GM19455 (cell line): ENCODE data around the gene B3GNT9.
A peak's percentile ranks its signal among the peaks of the same experiment; 100 is the strongest.

Source experiments
- ATAC-seq: cut with Tn5 transposase; IDR thresholded peaks from one replicate; pipeline ENCODE4 v1.9.1; 2021; ENCODE audit not compliant: unreplicated experiment

Gene B3GNT9

DNA sequence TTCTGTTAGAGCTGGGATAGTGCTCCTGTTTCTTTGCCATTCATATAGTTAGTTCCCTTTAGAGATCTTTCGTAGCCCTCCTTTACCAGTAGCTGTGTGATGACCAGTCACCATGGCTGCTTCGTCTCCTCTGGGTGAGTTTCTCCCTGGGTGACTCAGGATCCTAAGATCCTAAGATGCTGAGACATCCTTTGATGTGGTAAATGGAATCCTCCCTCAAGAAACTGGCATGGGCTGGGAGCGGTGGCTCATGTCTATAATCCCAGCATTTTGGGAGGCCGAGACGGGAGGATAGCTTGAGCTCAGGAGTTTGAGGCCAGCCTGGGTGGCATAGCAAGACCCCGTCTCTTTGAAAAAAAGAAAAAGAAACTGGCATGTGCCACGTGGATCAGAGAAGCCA, 35.2 kb downstream of the B3GNT9 start:
- no peak for ATAC-seq

GRCh38 chr16:67114793-67115192, 36.0 kb downstream of the B3GNT9 start:
- no peak for ATAC-seq

DNA sequence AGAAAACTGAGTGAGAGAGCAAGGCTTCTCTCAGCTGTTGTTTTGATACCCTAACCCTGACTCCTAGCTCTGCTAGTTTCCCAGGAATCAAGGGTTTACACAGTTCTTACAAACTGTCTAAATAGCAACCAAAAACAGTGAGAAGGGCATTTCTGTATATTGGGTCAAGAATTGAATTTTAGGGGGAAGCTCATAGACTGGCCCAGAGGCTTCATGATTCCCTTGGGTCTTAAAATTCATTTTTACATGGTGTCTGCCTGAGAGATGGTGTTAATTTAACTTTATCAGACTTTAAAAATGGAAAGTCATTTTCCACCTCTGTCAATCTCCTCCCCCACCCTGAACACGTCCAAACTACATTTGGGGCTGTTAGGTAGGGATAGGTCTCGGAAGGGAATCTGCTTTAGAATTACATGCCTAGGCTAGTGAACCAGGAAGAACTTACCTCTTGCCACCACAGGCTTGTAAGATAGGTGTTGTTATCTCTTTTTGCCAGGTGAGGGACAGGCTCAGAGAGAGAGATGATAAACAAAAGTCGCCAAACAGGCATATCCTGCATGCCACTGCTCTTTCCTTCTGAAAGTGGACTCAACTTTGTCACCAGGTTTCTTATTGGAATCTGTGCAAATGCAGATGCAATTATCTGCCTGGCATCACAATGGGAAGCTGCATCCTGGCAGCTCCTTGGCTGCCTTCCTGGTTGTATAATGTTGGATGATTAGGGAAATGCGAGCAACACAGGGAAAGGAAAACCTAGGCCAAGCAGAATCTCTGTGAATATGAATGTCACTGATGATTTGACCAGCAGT, 38.0 kb downstream of the B3GNT9 start:
- no peak for ATAC-seq

- no peak for ATAC-seq
Observed at GRCh38 chr16:67111951-67112444, 38.8 kb downstream of the B3GNT9 start.

DNA sequence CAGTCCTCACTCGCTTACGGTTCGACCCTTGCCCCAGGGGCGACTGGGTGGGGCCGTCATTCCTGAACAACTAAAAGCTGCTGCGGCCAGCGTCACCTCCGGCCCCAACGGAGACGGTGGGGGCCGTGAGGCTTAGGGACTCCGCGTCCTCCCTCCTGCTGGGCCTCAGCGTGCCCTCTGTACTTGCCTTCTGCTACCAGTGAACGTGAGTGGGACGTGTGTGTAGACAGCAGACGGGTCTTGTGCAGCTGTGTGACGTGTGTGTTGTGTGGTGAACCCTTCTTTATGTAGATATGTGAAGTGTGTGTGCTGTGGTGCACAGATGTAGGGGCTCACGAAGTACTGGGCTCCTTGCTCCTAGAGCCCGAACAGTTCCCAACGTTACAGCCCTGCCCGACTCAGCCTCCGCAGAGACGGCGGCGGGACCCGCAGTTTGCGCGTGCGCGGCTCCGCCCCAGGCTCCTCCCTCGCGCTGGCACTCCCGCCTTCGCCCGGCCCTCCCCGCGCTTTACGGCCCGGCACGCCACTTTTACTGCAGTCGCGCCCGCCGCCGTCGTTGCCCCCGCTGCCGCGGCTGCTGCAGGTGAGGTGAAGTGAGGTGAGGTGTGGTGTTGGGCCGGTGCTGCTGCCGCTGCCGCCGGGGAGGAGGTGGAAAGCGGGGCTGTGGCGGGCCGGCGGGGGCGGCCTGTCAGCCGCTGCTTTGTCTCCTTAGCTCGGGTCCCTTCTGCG, 41.2 kb downstream of the B3GNT9 start, which contains the start of gene PHAF1:
Gene PHAF1 (plus strand): TSS at position 535 of the 729 bp plus-strand sequence. CDS start 235 bp downstream, outside the sequence.
- peak; percentile 77 for ATAC-seq

GRCh38 chr16:67108931-67109406, 41.8 kb downstream of the B3GNT9 start:
- ATAC-seq = no peak

DNA sequence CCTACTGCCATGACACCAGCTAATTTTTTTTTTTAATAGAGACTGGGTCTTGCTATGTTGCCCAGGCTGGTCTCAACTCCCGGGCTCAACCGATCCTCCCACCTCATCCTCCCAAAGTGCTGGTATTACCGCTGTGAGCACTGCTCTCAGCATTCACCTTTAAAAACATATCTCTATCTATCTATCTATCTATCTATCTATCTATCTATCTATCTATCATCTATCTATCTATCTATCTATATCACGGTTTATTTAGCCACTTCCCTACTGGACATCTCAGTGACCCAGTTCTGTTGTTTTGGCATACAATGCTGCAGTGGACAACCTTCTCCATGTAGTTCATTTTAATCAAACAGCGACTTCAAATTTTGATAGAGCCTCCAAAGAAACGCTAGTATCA, 42.3 kb downstream of the B3GNT9 start:
- ATAC-seq = no peak

- no peak for ATAC-seq
Observed at GRCh38 chr16:67105881-67106280, 44.9 kb downstream of the B3GNT9 start.

GRCh38 chr16:67105246-67105645, 45.6 kb downstream of the B3GNT9 start:
- no peak for ATAC-seq

- ATAC-seq = no peak
Observed at GRCh38 chr16:67104845-67105244, 46.0 kb downstream of the B3GNT9 start.

GRCh38 chr16:67104061-67104460, 46.7 kb downstream of the B3GNT9 start:
- no peak for ATAC-seq

DNA sequence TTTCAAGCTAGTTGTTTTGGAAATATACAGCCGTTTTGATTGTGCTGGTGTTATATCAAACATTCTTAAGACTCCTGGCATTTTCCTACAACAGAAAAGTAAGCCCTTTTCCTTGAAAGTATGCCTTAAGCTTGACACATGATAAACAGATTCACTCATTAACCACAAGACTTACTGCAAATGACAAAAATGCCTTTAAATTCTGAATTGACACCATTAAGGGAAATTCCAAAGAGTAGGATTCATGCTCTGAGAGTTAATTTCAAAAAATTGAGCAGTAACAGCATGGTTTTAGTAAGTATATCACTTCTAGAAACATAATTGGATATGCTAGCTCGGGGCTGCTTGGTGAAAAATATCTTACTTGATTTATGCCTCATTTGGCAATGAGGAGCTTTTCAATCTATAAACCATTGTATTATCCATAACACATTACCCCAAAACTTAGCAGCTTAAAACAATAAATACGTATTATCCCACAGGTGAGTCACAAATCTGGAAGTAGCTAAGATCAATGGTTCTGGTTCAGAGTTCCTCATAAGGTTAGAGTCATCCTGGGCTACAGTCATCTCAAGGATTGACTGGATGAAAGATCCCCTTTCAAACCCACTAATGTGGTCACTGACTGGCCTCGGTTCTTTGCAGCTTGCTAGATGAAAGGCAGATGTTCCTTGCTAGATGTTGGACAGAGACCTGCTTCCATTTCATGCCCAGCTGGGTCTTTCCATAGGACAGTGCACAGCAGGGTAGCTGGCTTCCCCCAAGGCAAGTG, 49.3 kb downstream of the B3GNT9 start:
- no peak for ATAC-seq

- no peak for ATAC-seq
Observed at GRCh38 chr16:67100569-67101310, 50.1 kb downstream of the B3GNT9 start.

GRCh38 chr16:67098599-67098998, 52.2 kb downstream of the B3GNT9 start:
- ATAC-seq = no peak
